Measurements from ENCODE around the gene CFAP54. TPM values are rescaled to one million over a fixed set of nuclear protein-coding genes. Genes with fewer than 3 reads are reported as not detected.
A peak's percentile ranks its signal among the peaks of the same experiment; 100 is the strongest.

The CFAP54 gene
- total RNA-seq, 4 donors from 2014 or later, result 1.3 to 14.2 (median 6.2) TPM

GRCh38 chr12:96514328-96514727, 25.0 kb downstream of the CFAP54 start:
- Histone ChIP-seq H3K36me3 (no peaks in the 10 kb centered on the region), H3K4me1 (no peaks in the 10 kb centered on the region), H3K27me3 (no peaks in the 10 kb centered on the region), H3K27ac (no peak overlapping the region), H3K9me3 (no peaks in the 10 kb centered on the region), H3K4me3 (no peak overlapping the region)
- intact Hi-C loops (cut with DNase I; ENCODE audit: low total_unique reads), result loop anchor here (10.0 kb wide), 1 partner anchor 450 kb away; no protein-coding TSS in a partner anchor
- TF ChIP-seq POLR2A (IDR thresholded peaks at IDR 0.05), result no peak
- TF ChIP-seq CTCF (IDR thresholded peaks at IDR 0.05), result no peak
- no peak for DNase-seq

GRCh38 chr12:96516472-96517430, 27.4 kb downstream of the CFAP54 start:
- intact Hi-C loops (cut with DNase I; ENCODE audit: low total_unique reads), result loop anchor here (10.0 kb wide), 1 partner anchor 452 kb away; no protein-coding TSS in a partner anchor
- DNase-seq, result peak; percentile 67 to 81

GRCh38 chr12:96520767-96521166, 31.4 kb downstream of the CFAP54 start:
- Histone ChIP-seq H3K9me3 (no peaks in the 10 kb centered on the region), H3K36me3 (no peaks in the 10 kb centered on the region), H3K27me3 (no peaks in the 10 kb centered on the region), H3K27ac (no peak overlapping the region), H3K4me3 (no peak overlapping the region), H3K4me1 (no peaks in the 10 kb centered on the region)
- TF ChIP-seq CTCF (IDR thresholded peaks at IDR 0.05) (no peak), POLR2A (IDR thresholded peaks at IDR 0.05) (no peak)
- no peak for DNase-seq
- intact Hi-C loops (cut with DNase I; ENCODE audit: low total_unique reads), result no loop called here

More at GRCh38 chr12:96516472-96517430, 27.4 kb downstream of the CFAP54 start:
- H3K27ac ChIP-seq, result no peak overlapping the region
- TF ChIP-seq CTCF (IDR thresholded peaks at IDR 0.05), result peak; percentile 46 to 80 (median 74)
- no peak for TF ChIP-seq POLR2A (IDR thresholded peaks at IDR 0.05)
- no peaks in the 10 kb centered on the region for H3K36me3 ChIP-seq
- H3K9me3 ChIP-seq, result no peaks in the 10 kb centered on the region
- no peaks in the 10 kb centered on the region for H3K27me3 ChIP-seq
- no peaks in the 10 kb centered on the region for H3K4me1 ChIP-seq
- H3K4me3 ChIP-seq, result no peak overlapping the region

- intact Hi-C loops (cut with DNase I; ENCODE audit: low total_unique reads), result no loop called here
- Histone ChIP-seq H3K27me3 (no peaks in the 10 kb centered on the region), H3K27ac (no peak overlapping the region), H3K9me3 (no peaks in the 10 kb centered on the region), H3K4me1 (no peaks in the 10 kb centered on the region), H3K36me3 (no peaks in the 10 kb centered on the region), H3K4me3 (no peak overlapping the region)
- TF ChIP-seq CTCF (IDR thresholded peaks at IDR 0.05) (no peak), POLR2A (IDR thresholded peaks at IDR 0.05) (no peak)
- DNase-seq, result no peak
Measured at GRCh38 chr12:96521895-96522682, 32.7 kb downstream of the CFAP54 start.

Data from uterus (tissue), 4 donors.